CD4-positive, alpha-beta T cell (primary cell): ENCODE measurements around the gene SOD3. TPM values are rescaled to one million over a fixed set of nuclear protein-coding genes. Genes with fewer than 3 reads are reported as not detected.

Experiments
- ATAC-seq: fragments of 200-7000 bp; cut with Tn5 transposase; one replicate; pipeline ENCODE4 v1.10.0; 2022; ENCODE audit warnings: mild to moderate bottlenecking; ENCODE audit not compliant: poor library complexity
- CTCF ChIA-PET: fragments of 350-600 bp; sonication (Branson Sonifier 250); formaldehyde crosslinking; loops from one replicate; lab custom pipeline; 2021; ENCODE audit warnings: antibody characterized with exemption, inconsistent platforms; lab: Charles Lee
- POLR2A ChIA-PET: fragments of 350-600 bp; sonication (Branson Sonifier 250); formaldehyde crosslinking; loops from one replicate; lab custom pipeline; 2021; ENCODE audit warnings: antibody characterized with exemption, inconsistent platforms; lab: Charles Lee
- DNase-seq, 14 experiments: peaks; one replicate each; pipeline ENCODE4 v3.0.0-alpha.2; 2013 to 2020; ENCODE audit warnings: mixed read lengths in 2 of 14
- H3K27ac ChIP-seq, 2 donors: one replicate each; pipeline versions ENCODE4 v1.5.1 to v1.7.0; 2013; ENCODE audit warnings: low read length in 2 of 2, low read depth in 1 of 2, mild to moderate bottlenecking in 1 of 2
- H3K27me3 ChIP-seq, 2 experiments: 1 replicate in 1 of 2; 2 replicates in 1 of 2; pipeline versions ENCODE4 v1.6.1 to v1.7.0; 2013; ENCODE audit warnings: low read length in 2 of 2, control low read depth in 1 of 2, mild to moderate bottlenecking in 1 of 2, moderate library complexity in 1 of 2; ENCODE audit not compliant: insufficient read depth in 2 of 2, control insufficient read depth in 1 of 2
- H3K36me3 ChIP-seq: one replicate; pipeline ENCODE4 v1.6.1; 2013; ENCODE audit warnings: low read length, control low read depth; ENCODE audit not compliant: insufficient read depth
- H3K4me1 ChIP-seq: one replicate; pipeline ENCODE4 v1.6.1; 2013; ENCODE audit warnings: low read length, control low read depth; ENCODE audit not compliant: insufficient read depth
- H3K4me3 ChIP-seq: one replicate; pipeline ENCODE4 v1.5.1; 2013; ENCODE audit warnings: mild to moderate bottlenecking, low read length, moderate library complexity
- H3K9me3 ChIP-seq, 2 experiments: 1 replicate in 1 of 2; 2 replicates in 1 of 2; pipeline versions ENCODE4 v1.6.1 to v1.7.0; 2013; ENCODE audit warnings: low read length in 2 of 2, mild to moderate bottlenecking in 2 of 2, control low read depth in 1 of 2, moderate library complexity in 1 of 2; ENCODE audit not compliant: control insufficient read depth in 1 of 2, insufficient read depth in 1 of 2
- H3K27ac Mint-ChIP-seq: one replicate; pipeline ENCODE4 v1.8.0; 2020; ENCODE audit warnings: mixed read lengths
- H3K27me3 Mint-ChIP-seq: one replicate; pipeline ENCODE4 v1.8.0; 2021; ENCODE audit warnings: mixed read lengths
- H3K36me3 Mint-ChIP-seq: one replicate; pipeline ENCODE4 v1.8.0; 2021; ENCODE audit warnings: low read depth, mixed read lengths
- H3K4me1 Mint-ChIP-seq: one replicate; pipeline ENCODE4 v1.8.0; 2021; ENCODE audit warnings: low read depth, mixed read lengths
- H3K4me3 Mint-ChIP-seq: one replicate; pipeline ENCODE4 v1.8.0; 2020; ENCODE audit warnings: mild to moderate bottlenecking, mixed read lengths
- H3K9me3 Mint-ChIP-seq: one replicate; pipeline ENCODE4 v1.8.0; 2020; ENCODE audit warnings: mixed read lengths
- CTCF ChIP-seq: fragments of 200-600 bp; IDR thresholded peaks from one replicate; pipeline ENCODE4 v1.8.0; 2022; ENCODE audit warnings: antibody characterized with exemption, mild to moderate bottlenecking
- intact Hi-C, 2 experiments: fragments of 100-400 bp; cut with DNase I in 1 of 2; cut with micrococcal nuclease in 1 of 2; formaldehyde crosslinking; loops; one replicate each; pipeline versions ENCODE4 v1.15.1 to v1.9.0; 2023 to 2025; cut with DNase I, micrococcal nuclease
- total RNA-seq, 174 experiments: library from RNA in 2 of 174; stranded (reverse) in 2 of 174; gene quantifications; one replicate each; pipeline ENCODE4 v1.2.3 and lab custom pipeline; 2021 to 2026

The SOD3 gene
- total RNA-seq, 2 experiments from 2014 or later = not detected

- DNase-seq = no peak
- Mint-ChIP-seq H3K36me3 (no peaks in the 10 kb centered on the region), H3K4me3 (no peak overlapping the region), H3K9me3 (peaks cover 23% of the 10 kb centered on the region), H3K27me3 (peaks cover 6% of the 10 kb centered on the region), H3K27ac (no peak overlapping the region), H3K4me1 (no peaks in the 10 kb centered on the region)
- Histone ChIP-seq H3K36me3 (no peaks in the 10 kb centered on the region), H3K27me3 (no peaks in the 10 kb centered on the region), H3K4me1 (no peaks in the 10 kb centered on the region), H3K9me3 (peaks cover 6 to 13% of the 10 kb centered on the region in 2 experiments), H3K27ac (no peak overlapping the region), H3K4me3 (no peak overlapping the region)
- POLR2A ChIA-PET = no interaction called here
- intact Hi-C loops = no loop called here
- ATAC-seq = no peak
- no peak for TF ChIP-seq CTCF
- CTCF ChIA-PET = no interaction called here
These were observed 41.9 kb upstream of the SOD3 start for GRCh38 chr4:24753519-24753918.

GRCh38 chr4:24754571-24754970, 40.8 kb upstream of the SOD3 start:
- CTCF ChIA-PET = no interaction called here
- Histone ChIP-seq H3K36me3 (no peaks in the 10 kb centered on the region), H3K4me3 (no peak overlapping the region), H3K9me3 (peaks cover 0 to 13% of the 10 kb centered on the region in 2 experiments), H3K27me3 (no peaks in the 10 kb centered on the region), H3K27ac (no peak overlapping the region), H3K4me1 (no peaks in the 10 kb centered on the region)
- TF ChIP-seq CTCF = no peak
- POLR2A ChIA-PET = no interaction called here
- Mint-ChIP-seq H3K36me3 (no peaks in the 10 kb centered on the region), H3K9me3 (peaks cover 25% of the 10 kb centered on the region), H3K27me3 (peaks cover 6% of the 10 kb centered on the region), H3K4me3 (no peak overlapping the region), H3K27ac (no peak overlapping the region), H3K4me1 (no peaks in the 10 kb centered on the region)
- intact Hi-C loops = no loop called here
- DNase-seq (no peak), ATAC-seq (no peak)

GRCh38 chr4:24763631-24764297, 31.6 kb upstream of the SOD3 start:
- Mint-ChIP-seq H3K27ac (no peak overlapping the region), H3K4me1 (no peaks in the 10 kb centered on the region), H3K9me3 (peaks cover 2% of the 10 kb centered on the region), H3K4me3 (no peak overlapping the region), H3K36me3 (no peaks in the 10 kb centered on the region), H3K27me3 (peaks cover 10% of the 10 kb centered on the region)
- TF ChIP-seq CTCF = no peak
- CTCF ChIA-PET = no interaction called here
- POLR2A ChIA-PET = no interaction called here
- no peak overlapping the region for H3K27ac ChIP-seq
- intact Hi-C loops = no loop called here
- H3K27me3 ChIP-seq = no peaks in the 10 kb centered on the region
- H3K9me3 ChIP-seq = no peaks in the 10 kb centered on the region
- DNase-seq (no peak), ATAC-seq (no peak)
- no peaks in the 10 kb centered on the region for H3K36me3 ChIP-seq
- no peaks in the 10 kb centered on the region for H3K4me1 ChIP-seq
- H3K4me3 ChIP-seq = no peak overlapping the region
